Osteoblast (primary cell): Measurements from ENCODE around the gene RPN2. TPM values are rescaled to one million over a fixed set of nuclear protein-coding genes. Genes with fewer than 3 reads are reported as not detected.

Source experiments
- DNase-seq: peaks from one replicate; pipeline ENCODE4 v3.0.0; 2011; ENCODE audit warnings: low spot score, mixed read lengths; ENCODE audit not compliant: insufficient read length; ENCODE audit errors: missing footprints
- H2AFZ ChIP-seq: 2 replicates; pipeline ENCODE4 v1.6.0; 2011; ENCODE audit warnings: mild to moderate bottlenecking, low read length
- H3K27ac ChIP-seq: 2 replicates; pipeline ENCODE4 v1.5.1; 2011; ENCODE audit warnings: mild to moderate bottlenecking, low read depth, low read length, moderate library complexity
- H3K27me3 ChIP-seq: 2 replicates; pipeline ENCODE4 v1.6.0; 2012; ENCODE audit warnings: mild to moderate bottlenecking, control low read depth, inconsistent platforms, low read length, moderate library complexity; ENCODE audit not compliant: insufficient read depth
- H3K36me3 ChIP-seq: 2 replicates; pipeline ENCODE4 v1.5.1; 2011; ENCODE audit warnings: mild to moderate bottlenecking, low read length, control low read depth, moderate library complexity; ENCODE audit not compliant: insufficient read depth
- H3K4me1 ChIP-seq: 2 replicates; pipeline ENCODE4 v1.5.1; 2011; ENCODE audit warnings: mild to moderate bottlenecking, low read length, control low read depth, moderate library complexity; ENCODE audit not compliant: insufficient read depth
- H3K4me2 ChIP-seq: 2 replicates; pipeline ENCODE4 v1.6.0; 2011; ENCODE audit warnings: mild to moderate bottlenecking, low read length; ENCODE audit not compliant: insufficient read depth
- H3K4me3 ChIP-seq: fragments of 200-600 bp; sonication (generic); 3 replicates; pipeline ENCODE4 v1.5.1; 2012; ENCODE audit warnings: mild to moderate bottlenecking, low read length, inconsistent platforms; ENCODE audit not compliant: insufficient read depth
- H3K79me2 ChIP-seq: 2 replicates; pipeline ENCODE4 v1.6.0; 2012; ENCODE audit warnings: mild to moderate bottlenecking, low read length, control low read depth, inconsistent platforms; ENCODE audit not compliant: insufficient read depth
- H3K9me3 ChIP-seq: 2 replicates; pipeline ENCODE4 v1.5.1; 2011; ENCODE audit warnings: low read depth, low read length, control low read depth
- H4K20me1 ChIP-seq: 2 replicates; pipeline ENCODE4 v1.6.0; 2012; ENCODE audit warnings: mild to moderate bottlenecking, low read length, control low read depth; ENCODE audit not compliant: insufficient read depth
- CTCF ChIP-seq: IDR thresholded peaks from 2 replicates; pipeline ENCODE4 v1.5.1; 2011; ENCODE audit warnings: mild to moderate bottlenecking, low read depth, low read length, moderate library complexity; ENCODE audit errors: extremely low read depth
- total RNA-seq: library from RNA; depleted of rRNA; stranded (reverse); fragments of >200 nt; gene quantifications from 2 replicates; pipeline ENCODE4 v1.2.3, GENCODE V29; 2012

RPN2 gene
- total RNA-seq, 1 donor, result 213 TPM

GRCh38 chr20:37238935-37239451 lies 59.9 kb downstream of the RPN2 start:
- H3K4me1 ChIP-seq, result no peaks in the 10 kb centered on the region
- no peak overlapping the region for H3K27ac ChIP-seq
- no peak overlapping the region for H3K4me3 ChIP-seq
- H3K36me3 ChIP-seq, result peaks cover 81% of the 10 kb centered on the region
- peaks cover 1% of the 10 kb centered on the region for H4K20me1 ChIP-seq
- no peaks in the 10 kb centered on the region for H3K27me3 ChIP-seq
- H3K9me3 ChIP-seq, result no peaks in the 10 kb centered on the region
- H3K4me2 ChIP-seq, result no peak overlapping the region
- no peak for TF ChIP-seq CTCF
- no peak for DNase-seq
- no peaks in the 10 kb centered on the region for H3K79me2 ChIP-seq
- H2AFZ ChIP-seq, result no peak overlapping the region

GRCh38 chr20:37240337-37241067 lies 61.4 kb downstream of the RPN2 start:
- Histone ChIP-seq H3K4me2 (no peak overlapping the region), H3K27ac (no peak overlapping the region), H3K4me1 (no peaks in the 10 kb centered on the region), H3K79me2 (no peaks in the 10 kb centered on the region), H2AFZ (no peak overlapping the region), H3K36me3 (peaks cover 68% of the 10 kb centered on the region), H3K4me3 (no peak overlapping the region), H3K9me3 (no peaks in the 10 kb centered on the region), H4K20me1 (no peaks in the 10 kb centered on the region), H3K27me3 (no peaks in the 10 kb centered on the region)
- DNase-seq, result no peak
- TF ChIP-seq CTCF, result no peak

GRCh38 chr20:37242503-37242902 lies 63.4 kb downstream of the RPN2 start:
- no peaks in the 10 kb centered on the region for H4K20me1 ChIP-seq
- no peaks in the 10 kb centered on the region for H3K27me3 ChIP-seq
- H2AFZ ChIP-seq, result no peak overlapping the region
- TF ChIP-seq CTCF, result no peak
- H3K36me3 ChIP-seq, result peaks cover 49% of the 10 kb centered on the region
- no peaks in the 10 kb centered on the region for H3K79me2 ChIP-seq
- no peak overlapping the region for H3K4me3 ChIP-seq
- no peak for DNase-seq
- H3K4me1 ChIP-seq, result no peaks in the 10 kb centered on the region
- no peak overlapping the region for H3K27ac ChIP-seq
- no peaks in the 10 kb centered on the region for H3K9me3 ChIP-seq
- no peak overlapping the region for H3K4me2 ChIP-seq

GRCh38 chr20:37243076-37243936 lies 64.2 kb downstream of the RPN2 start:
- no peak overlapping the region for H3K4me3 ChIP-seq
- no peaks in the 10 kb centered on the region for H3K27me3 ChIP-seq
- no peaks in the 10 kb centered on the region for H4K20me1 ChIP-seq
- H3K9me3 ChIP-seq, result no peaks in the 10 kb centered on the region
- H3K4me2 ChIP-seq, result no peak overlapping the region
- peak; percentile 9 for TF ChIP-seq CTCF
- H3K4me1 ChIP-seq, result no peaks in the 10 kb centered on the region
- H3K79me2 ChIP-seq, result no peaks in the 10 kb centered on the region
- no peak for DNase-seq
- H2AFZ ChIP-seq, result no peak overlapping the region
- peaks cover 46% of the 10 kb centered on the region for H3K36me3 ChIP-seq
- no peak overlapping the region for H3K27ac ChIP-seq
